GM18517 (cell line): Measurements from ENCODE around the gene PHKB.
"Not testable (repeated sequence)": the region's sequence is repeated elsewhere in the genome, so short reads cannot be mapped to it uniquely, and the experiment has no call there.

ENCODE experiments used
- ATAC-seq: cut with Tn5 transposase; IDR thresholded peaks from one replicate; pipeline ENCODE4 v1.9.1; 2021; ENCODE audit warnings: mild to moderate bottlenecking, moderate library complexity; ENCODE audit not compliant: unreplicated experiment

PHKB gene

DNA sequence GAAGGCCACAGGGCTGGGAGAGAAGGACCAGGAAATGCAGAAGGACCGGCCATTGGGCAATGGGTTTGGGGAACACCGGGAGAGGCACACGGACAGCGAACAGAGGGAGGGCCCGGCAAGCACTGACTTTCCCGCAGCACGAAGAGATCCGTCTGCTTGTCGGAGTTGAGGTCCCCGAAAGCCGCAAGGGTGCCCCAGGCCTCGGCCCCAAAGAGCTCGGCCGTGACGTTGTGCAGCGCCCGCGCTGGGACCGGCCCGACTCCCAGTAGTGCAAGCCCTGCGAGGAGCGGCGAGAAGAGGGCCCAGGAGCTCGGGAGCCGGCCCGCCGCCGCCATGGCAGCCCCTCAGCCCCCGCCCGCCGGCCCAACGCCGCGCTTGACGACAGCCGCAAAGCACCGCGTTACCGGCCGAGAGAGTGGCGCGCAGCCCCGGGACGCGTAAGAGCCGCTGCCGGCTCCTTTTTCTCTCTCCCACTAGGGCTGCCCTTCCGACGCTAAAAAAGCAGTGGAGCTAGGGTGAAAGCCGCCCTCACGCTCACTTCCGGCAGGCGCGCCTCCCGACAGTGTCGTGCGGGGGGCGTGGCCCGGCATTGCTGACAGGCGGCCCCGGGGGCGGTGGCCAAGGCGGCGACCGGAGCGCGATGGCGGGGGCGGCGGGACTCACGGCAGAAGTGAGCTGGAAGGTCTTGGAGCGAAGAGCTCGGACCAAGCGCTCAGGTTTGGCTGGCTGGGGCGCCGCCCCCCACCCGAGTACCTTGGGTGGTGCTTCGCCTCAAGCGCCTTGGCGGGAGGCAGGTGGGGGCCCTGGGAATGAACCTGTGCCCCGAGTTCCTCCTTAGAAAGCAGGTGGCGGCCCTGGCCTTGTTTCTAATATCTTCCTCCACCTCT is at the start of gene PHKB, which contains the start of gene ITFG1:
Gene PHKB, plus strand, starts transcription at position 621 of the 887 bp plus-strand sequence. Its CDS starts 20 bp downstream, at position 641.
Gene ITFG1, minus strand, starts transcription at position 353 of the 887 bp plus-strand sequence. Its CDS starts 18 bp downstream, at position 335.
- ATAC-seq = peak; percentile 71

DNA sequence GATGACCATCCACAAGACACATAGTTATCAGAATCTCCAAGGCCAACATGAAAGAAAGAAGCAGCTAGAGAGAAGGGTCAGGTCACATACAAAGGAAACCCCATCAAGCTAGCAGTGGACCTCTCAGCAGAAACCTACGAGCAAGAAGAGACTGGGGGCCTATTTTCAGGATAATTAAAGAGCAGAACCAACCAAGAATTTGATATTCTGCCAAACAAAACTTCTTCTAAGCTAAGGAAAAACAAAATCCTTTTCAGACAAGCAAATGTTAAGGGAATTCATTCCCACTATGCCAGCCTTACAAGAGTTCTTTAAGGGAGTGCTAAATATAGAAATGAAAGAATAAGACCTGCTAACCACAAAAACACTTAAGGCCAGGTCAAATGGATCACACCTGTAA is 48.1 kb upstream of the PHKB start:
- ATAC-seq = no peak

DNA sequence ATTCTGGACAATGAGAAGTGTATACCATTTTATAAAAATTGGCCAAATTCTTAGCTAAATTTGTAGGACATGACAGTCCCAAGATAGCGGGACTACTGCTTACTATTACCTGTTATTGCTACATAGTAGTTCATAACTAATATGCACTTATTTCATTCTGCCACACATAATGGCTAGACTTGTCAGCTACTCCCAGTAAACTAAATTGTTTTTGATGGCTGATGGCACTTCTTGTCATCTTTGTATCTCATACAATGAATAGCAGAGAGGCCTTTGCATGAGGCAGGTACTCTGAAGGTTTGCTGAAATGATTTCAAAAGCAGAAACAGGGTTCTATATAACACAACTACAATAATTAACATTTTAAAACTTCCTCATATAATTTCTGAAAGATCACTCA is 44.3 kb upstream of the PHKB start:
- no peak for ATAC-seq

DNA sequence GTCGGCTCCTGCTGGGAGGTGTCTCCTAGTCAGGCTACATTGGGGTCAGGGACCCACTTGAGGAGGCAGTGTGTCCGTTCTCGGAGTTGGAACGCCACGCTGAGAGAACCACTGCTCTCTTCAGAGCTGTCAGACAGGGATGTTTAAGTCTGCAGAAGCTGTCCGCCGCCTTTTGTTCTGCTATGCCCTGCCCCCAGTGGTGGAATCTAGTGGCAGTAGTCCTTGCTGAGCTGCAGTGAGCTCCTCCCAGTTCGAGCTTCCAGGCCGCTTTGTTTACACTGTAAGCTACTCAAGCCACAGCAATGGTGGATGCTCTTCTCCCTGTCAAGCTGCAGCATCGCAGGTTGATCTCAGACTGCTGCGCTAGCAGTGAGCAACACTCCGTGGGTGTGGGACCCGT is 36.3 kb upstream of the PHKB start:
- no peak for ATAC-seq

DNA sequence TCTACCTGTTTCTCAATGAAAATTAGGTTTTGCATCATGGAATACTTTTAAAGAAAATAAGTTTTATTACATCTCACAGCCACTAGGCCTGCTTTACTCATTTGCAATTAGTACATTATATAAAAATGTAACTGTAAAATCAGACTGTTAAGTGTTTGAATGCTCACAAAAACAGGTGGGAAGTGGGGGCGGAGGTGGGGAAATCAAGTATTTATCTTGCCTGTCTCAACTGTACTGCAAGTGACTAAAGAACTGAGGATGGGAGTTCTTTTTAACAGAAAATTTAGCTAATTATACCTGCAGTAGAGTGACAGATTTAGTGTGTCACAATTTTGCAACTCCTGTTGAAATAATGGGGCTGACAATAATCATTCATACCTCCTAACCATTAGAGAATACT is 34.3 kb upstream of the PHKB start:
- no peak for ATAC-seq

DNA sequence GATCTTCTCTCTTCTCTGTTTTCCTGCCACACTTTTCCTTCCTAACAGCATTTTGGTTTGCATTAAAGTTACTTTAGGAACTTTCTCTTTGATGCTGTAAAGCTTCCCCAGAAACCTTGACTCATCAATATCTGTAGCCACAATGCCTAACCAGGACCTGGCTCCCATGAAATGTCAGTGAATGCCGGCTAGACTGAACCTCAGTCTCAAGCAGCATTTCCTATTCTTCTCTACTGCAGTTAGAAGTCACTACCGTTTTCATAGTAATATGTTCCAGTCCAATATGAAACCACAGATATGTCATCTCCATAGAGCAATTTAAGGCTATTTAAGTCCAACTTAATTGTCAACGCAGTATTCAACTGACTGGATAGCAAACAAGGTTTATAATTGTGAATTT is 29.2 kb upstream of the PHKB start:
- no peak for ATAC-seq

DNA sequence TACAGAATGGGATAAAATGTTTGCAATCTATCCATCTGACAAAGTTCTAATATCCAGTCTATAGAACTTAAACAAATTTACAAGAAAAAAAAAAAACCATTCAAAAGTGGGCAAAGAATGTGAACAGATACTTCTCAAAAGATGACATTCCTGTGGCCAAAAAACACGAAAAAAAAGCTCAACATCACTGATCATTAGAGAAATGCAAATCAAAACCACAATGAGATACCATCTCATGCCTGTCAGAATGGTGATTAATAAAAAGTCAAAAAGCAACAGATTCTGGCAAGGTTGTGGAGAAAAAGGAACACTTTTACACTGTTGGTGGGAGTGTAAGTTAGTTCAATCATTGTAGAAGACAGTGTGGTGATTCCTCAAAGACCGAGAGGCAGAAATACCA is 26.9 kb upstream of the PHKB start:
- not testable (repeated sequence) for ATAC-seq

DNA sequence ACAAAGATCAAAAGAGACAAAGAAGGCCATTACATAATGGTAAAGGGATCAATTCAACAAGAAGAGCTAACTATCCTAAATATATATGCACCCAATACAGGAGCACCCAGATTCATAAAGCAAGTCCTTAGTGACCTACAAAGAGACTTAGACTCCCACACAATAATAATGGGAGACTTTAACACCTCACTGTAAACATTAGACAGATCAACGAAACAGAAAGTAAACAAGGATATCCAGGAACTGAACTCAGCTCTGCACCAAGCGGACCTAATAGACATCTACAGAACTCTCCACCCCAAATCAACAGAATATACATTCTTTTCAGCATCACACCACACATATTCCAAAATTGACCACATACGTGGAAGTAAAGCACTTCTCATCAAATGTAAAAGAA is 21.1 kb upstream of the PHKB start:
- not testable (repeated sequence) for ATAC-seq

DNA sequence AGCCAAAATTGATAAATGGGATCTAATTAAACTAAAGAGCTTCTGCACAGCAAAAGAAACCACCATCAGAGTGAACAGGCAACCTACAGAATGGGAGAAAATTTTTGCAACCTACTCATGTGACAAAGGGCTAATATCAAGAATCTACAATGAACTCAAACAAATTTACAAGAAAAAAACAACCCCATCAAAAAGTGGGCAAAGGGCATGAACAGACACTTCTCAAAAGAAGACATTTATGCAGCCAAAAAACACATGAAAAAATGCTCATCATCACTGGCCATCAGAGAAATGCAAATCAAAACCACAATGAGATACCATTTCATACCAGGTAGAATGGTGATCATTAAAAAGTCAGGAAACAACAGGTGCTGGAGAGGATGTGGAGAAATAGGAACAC is 18.2 kb upstream of the PHKB start:
- ATAC-seq = not testable (repeated sequence)

DNA sequence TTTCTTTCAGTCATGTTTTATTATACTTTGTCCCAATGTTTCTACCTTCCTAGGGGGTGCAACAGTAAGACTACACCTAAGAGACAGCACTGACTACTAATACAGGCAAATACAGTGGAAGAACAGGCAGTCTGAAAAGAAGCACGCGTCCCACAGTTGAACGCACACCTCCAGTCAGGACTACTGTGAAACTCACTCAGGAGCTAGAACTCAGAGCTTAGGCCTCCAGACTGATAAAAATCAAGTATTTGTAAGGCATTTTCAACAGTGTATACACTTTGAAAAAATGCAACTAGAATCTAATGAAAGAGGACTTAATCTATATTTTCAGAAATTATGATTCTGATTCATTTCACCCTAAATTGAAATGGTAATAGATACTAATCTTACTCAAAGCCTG is 14.7 kb upstream of the PHKB start:
- no peak for ATAC-seq

DNA sequence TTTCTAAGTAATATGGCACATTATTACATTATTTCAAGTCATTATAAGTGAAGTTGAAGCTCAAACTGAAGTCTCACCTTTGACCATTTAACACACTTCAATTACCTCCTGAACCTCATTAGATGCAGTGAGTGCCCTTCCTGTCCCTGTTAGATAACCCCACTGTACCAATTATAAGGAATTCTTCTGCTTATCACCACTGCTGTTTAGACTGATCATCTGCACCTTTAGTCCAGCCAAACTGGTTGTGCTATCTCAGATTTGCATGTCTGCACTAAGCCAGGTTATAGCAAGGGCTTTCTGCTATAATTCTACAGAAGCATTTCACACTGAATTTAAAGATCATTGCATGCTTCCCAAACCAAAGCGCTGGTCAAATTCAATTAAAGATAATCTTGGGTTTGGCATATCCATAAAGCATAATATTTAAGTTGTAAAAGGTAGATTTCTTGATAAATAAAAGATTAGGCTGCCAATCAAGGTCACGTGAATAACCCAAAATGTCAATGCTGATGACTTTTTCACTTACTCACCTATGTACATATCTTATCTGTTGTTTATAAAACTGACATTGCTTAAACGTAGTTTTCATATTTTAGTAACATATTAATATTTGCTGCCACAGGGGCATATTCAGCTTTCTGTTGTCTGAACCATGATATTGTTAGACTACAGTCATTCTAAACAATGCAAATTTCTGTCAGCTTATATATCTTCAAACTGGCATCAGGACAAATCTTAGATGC is 12.1 kb upstream of the PHKB start:
- no peak for ATAC-seq

DNA sequence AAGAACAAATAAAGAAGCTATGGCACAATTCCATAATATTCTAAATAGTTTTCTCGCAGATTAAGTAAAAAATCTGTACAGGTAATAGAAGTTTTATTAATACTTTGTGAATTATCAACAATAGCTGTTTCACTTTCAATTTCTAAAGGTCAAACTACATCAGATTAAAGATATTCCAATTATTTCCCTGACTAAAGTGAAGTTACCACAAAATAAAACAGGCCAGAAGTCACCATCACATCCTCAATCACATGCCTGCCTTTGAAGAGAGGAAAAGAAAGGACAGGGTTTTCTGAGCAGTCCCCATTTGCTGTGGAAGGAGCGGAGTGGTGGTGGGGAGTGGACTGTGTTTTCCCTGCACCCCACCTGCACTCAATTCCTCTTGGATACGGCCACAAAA is 11.3 kb upstream of the PHKB start:
- no peak for ATAC-seq

DNA sequence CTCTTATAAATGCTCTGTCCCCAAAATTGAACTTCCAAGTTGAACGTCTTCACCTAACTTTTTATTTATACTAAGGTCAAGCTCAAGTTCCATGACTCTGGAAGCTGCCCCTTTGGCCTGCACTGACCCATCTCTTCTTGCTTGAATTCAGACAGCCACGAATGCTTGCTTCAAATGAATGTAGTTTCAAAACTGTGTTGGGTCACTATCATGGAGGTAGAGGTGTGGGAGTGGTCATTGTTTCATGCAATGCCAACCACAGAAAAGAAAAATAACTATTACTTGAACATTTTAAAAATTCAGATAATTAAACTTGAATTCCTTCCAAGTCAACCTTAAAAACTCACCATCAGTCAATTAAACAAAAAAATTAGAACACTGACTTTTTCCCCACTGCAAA is 2.8 kb upstream of the PHKB start:
- ATAC-seq = no peak

DNA sequence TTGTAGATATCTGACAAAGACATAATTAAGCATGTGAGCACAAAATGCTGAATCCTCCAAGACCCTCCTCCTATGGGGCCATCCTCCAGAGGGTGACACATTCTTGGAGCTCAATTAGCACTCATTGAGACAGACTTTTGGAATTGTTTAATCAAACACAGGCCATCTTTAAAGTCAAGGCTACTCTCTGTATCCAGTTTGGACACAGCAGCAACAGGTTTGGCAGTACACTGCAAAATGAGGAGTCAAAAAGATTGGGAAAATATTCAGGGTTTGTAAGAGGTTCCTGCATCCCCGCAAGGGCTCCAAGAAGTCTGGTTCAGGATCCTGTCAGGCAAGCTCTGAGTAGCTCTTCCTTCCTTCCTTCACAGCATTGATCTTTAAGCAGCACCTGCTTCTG is 1.5 kb upstream of the PHKB start:
- no peak for ATAC-seq

DNA sequence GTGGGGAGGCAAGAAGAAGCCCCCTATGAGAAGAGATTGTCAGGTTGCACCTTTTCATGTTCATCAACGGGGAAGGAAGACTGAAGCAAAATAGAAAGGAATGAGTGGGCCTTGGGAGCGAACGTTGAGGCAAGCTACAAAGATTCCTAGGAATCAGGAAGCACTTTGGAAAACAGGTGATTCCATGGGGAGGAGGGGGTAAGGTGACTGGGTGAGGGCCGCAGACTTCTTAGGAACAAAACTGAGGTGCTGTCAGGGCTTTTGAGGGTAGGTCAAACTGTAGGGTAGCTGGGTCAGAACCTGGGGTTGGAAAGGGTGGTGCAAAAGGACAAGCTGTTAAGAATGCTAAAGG is 796 bp upstream of the PHKB start:
- ATAC-seq = peak; percentile 1

DNA sequence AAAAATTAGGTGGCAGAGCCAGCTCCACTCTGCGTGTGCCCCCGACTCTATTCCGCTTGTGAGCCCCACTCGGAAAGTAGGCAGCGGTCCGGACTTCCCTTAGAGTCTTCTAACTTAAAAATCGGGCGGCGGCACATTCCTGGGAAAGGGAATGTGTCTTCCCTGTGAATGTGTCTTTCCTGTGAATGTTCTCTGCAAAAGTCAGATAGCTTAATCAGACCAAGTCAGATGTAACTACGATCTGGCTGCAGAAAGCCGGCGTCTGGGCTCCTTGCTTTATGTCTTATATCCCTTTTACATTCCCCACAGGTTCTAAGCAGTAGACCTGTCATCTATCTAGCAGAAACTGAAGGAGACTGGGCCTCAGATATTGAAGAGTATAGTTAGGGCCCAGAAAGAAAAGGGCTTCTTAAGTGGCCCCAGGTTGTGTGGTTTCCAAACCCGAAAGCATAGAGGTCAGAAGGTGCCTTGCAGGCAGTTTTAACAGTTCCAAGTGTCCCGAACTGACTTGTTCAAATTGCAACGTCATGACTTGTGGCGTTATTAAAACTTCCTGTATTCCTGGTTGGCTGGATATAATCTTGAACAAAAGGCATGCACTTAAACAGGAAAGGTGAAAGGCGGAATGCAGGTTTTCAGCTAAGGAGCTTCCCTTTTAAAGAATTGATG is 601 bp downstream of the PHKB start:
- peak; percentile 28 for ATAC-seq

DNA sequence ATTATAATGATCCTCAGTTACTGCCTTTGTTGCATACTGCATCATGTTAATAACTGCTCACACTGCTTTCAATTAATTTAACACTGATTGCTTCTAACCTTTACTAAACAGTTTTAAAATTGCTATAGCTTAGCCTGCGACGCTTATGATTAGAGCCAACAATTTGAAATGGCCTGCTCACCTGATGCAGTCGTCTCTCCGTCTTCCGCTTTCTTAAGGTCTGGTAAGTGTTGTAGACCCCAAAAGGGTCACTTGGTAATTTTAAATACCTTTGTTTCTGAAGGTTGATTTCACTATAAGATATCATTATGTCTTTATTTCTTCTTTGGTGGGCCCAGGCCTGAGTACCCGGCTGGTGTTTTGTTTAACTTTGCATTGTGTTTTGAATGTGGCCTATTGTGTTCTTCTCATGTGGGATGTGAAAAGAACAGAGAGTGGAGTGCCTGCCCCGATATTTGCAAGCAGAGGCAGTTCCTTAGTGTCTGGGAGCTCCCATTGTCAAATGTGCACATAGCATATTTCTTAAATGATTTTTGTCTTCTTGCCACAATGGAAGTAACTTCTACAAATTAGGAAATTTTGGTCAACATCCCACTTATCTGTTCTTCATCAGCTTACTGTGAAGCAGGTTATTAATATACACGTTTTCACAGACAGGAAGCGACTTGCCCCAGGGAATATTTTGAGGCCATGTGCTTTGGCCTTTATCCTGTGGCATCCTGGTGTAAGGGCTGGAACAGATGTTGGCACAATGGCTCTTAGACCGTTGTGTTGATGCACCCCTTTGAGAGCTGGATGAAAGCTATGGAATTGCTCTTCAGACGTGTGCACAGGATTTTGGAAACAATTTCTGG is 2.9 kb downstream of the PHKB start:
- ATAC-seq = no peak

DNA sequence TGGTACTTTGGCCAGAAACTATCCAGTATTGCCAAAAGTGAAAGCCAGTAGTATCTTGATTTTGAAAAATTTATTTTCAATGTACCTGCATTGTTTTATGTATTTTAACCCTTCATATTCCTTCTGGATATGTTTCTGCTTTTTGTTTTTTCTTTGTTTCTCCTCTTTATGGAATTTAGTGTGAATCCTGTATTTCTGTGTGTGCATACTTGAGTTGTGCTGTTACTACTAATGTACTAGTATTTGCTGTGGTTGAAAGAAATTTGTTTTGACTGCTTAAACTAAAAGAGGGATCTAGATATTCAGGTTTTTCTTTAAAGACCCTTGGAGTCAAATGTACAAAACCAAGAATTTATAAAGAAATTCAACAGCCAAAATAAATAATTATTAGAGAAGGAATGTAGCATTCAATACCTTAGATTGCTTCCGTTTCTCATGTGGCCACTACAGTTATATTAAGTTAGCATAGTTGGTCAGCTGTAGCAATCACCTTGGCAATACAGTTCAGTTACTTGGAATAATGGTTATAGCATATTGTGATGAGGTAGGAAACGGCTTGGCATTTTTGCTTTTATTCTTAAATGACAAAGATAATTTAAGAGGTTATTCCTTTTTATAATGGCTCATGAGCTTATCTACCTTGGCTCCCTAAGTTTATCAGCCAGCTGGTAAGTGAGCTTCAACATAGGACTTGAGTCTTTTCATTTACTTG is 4.9 kb downstream of the PHKB start:
- no peak for ATAC-seq

DNA sequence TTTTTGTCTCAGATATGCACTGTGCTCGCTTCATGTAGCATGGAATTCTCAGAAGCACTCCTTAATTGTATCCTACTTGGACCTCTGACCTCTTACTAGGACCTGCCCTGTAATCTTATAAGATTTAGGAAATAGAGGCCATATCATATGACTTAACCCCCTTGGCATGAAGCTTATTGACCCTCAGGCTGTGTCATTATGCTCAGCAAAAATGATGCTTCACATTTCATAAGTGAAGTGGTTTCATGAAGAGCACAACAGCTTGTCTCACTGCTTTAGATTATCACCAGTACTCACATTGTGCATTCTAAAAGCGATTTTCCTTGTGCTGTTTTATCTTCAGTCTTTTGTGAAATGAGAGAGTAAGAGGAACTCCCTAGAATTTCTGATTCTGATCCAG is 6.4 kb downstream of the PHKB start:
- ATAC-seq = no peak

DNA sequence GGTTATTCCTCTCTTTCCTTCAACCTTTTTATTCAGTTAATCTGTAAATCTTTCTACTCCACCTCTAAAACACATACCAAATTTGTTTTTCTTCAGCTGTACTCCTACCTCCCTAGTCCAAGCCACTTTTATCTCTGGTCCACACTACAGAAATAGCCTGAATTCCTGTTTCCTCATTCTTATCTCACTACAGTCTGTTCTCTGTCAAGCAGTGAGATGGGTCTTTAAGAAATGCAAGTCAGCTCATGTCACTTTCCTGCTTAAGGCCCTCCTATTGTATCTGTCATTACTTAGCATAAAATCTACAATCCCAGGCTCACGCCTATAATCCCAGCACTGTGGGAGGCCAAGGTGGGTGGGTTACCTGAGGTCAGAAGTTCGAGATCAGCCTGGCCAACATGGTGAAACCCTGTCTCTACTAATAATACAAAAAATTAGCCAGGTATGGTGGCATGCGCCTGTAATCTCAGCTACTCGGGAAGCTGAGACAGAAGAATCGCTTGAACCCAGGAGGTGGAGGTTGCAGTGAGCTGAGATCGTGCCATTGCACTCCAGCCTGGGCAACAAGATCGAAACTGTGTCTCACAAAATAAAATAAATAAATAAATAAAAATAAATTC is 7.0 kb downstream of the PHKB start:
- ATAC-seq = not testable (repeated sequence)
